Mucosa of descending colon (tissue), 3 donors: ENCODE measurements around the gene NCKAP1. TPM values are rescaled to one million over a fixed set of nuclear protein-coding genes. Genes with fewer than 3 reads are reported as not detected.

ENCODE experiments used
- ATAC-seq: fragments of 200-7000 bp; cut with Tn5 transposase; one replicate; pipeline ENCODE4 v1.9.1; 2020; ENCODE audit warnings: mild to moderate bottlenecking, moderate library complexity
- DNase-seq, 3 donors: peaks; one replicate each; pipeline ENCODE4 v3.0.0-alpha.2; 2020
- H3K36me3 ChIP-seq: fragments of 200-600 bp; one replicate; pipeline ENCODE4 v1.8.0; 2021; ENCODE audit warnings: low read depth, mild to moderate bottlenecking
- H3K4me1 ChIP-seq: fragments of 200-600 bp; one replicate; pipeline ENCODE4 v1.8.0; 2021; ENCODE audit warnings: low read depth, mild to moderate bottlenecking
- H3K4me3 ChIP-seq: fragments of 200-600 bp; one replicate; pipeline ENCODE4 v1.8.0; 2021; ENCODE audit warnings: mild to moderate bottlenecking
- H3K9me3 ChIP-seq: fragments of 200-600 bp; one replicate; pipeline ENCODE4 v1.8.0; 2021; ENCODE audit warnings: mild to moderate bottlenecking
- CTCF ChIP-seq: fragments of 200-600 bp; IDR thresholded peaks from one replicate; pipeline ENCODE4 v1.8.0; 2022; ENCODE audit warnings: antibody characterized with exemption, mild to moderate bottlenecking
- intact Hi-C, 2 donors: fragments of 100-400 bp; cut with DNase I in 1 of 2; cut with micrococcal nuclease in 1 of 2; formaldehyde crosslinking; loops; one replicate each; pipeline versions ENCODE4 v1.11.0 to v1.11.1; 2022; cut with DNase I, micrococcal nuclease
- total RNA-seq, 3 donors: library from RNA; stranded (reverse); fragmentation: NEBNext Ultra II Directional in 2 of 3; extraction: Animal tissue kit (Norgen Biotek cat#: 25700) in 2 of 3; gene quantifications; one replicate each; pipeline versions ENCODE4 v1.2.1 to v1.2.4, GENCODE V29; 2021 to 2023
- donor health status: DM: no; HTN: no; CAD: no; lungs with moderate emphysema.
- donor health status: DM: no; HTN: no; CAD: no.
- donor health status: DM: no; HTN: yes; CAD: no.

Gene NCKAP1
- total RNA-seq, 3 donors from 2014 or later, result 81.5 to 194 (median 87.2) TPM

- TF ChIP-seq CTCF, result no peak
- intact Hi-C loops, result no loop called here
- no peaks in the 10 kb centered on the region for H3K9me3 ChIP-seq
- peaks cover 8% of the 10 kb centered on the region for H3K4me1 ChIP-seq
- DNase-seq (peak in 2 of 3 donors; percentile 54 to 55), ATAC-seq (peak; percentile 73)
- no peaks in the 10 kb centered on the region for H3K36me3 ChIP-seq
- H3K4me3 ChIP-seq, result peak overlapping the region; percentile 27
Observed at GRCh38 chr2:183078163-183078463, 39.9 kb upstream of the NCKAP1 start.

DNA sequence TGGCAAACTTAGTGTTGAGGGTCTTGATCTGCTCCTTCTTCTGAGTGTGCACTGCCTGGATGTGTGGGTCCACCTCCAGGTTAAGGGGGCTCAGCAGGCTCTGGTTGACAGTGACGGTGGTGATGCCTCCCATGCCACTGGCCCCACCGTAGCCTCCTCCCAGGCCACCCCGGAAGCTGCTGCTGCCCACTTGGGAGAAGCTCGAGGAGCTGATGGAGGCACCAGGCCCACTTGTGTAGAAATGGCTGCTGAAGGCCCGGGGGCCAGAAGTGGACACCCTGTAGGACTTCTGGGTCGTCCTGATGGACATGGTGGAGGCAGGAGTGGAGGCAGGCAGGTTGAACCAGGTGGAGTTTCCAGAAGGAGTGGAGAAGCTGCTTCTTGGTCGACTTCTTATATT lies 33.9 kb upstream of the NCKAP1 start:
- Histone ChIP-seq H3K4me1 (no peaks in the 10 kb centered on the region), H3K36me3 (no peaks in the 10 kb centered on the region), H3K4me3 (no peak overlapping the region), H3K9me3 (no peaks in the 10 kb centered on the region)
- TF ChIP-seq CTCF, result no peak
- DNase-seq (no peak), ATAC-seq (no peak)
- intact Hi-C loops, result no loop called here

GRCh38 chr2:183070942-183071844 lies 32.9 kb upstream of the NCKAP1 start:
- DNase-seq (peak in 2 of 3 donors; percentile 63 to 71), ATAC-seq (peak; percentile 40)

DNA sequence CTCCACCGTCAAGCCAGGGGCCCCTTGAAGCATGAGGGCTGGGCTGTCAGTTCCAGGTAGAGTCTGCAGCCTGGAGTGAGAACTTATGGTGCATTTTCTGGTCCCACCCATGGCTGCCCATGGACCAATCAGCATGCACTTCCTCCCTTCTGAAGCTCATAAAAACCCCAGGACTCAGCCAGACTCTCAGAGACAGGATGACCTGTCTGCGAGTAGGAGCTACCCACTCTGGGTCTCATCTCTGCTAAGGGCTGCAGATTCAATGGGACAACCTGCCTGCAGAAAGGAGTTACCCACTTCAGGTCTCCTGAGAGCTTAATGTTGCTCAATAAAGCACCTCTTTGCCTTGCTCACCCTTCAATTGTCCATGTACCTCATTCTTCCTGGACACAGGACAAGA lies 30.9 kb upstream of the NCKAP1 start:
- Histone ChIP-seq H3K36me3 (no peaks in the 10 kb centered on the region), H3K4me1 (no peaks in the 10 kb centered on the region), H3K4me3 (no peak overlapping the region), H3K9me3 (no peaks in the 10 kb centered on the region)
- ATAC-seq, result no peak
- no peak for TF ChIP-seq CTCF
- no peak for DNase-seq
- intact Hi-C loops, result no loop called here

More at GRCh38 chr2:183070942-183071844, 32.9 kb upstream of the NCKAP1 start:
- intact Hi-C loops, result no loop called here
- H3K4me3 ChIP-seq, result no peak overlapping the region
- peak; percentile 29 for TF ChIP-seq CTCF
- H3K36me3 ChIP-seq, result no peaks in the 10 kb centered on the region
- H3K9me3 ChIP-seq, result no peaks in the 10 kb centered on the region
- no peaks in the 10 kb centered on the region for H3K4me1 ChIP-seq

DNA sequence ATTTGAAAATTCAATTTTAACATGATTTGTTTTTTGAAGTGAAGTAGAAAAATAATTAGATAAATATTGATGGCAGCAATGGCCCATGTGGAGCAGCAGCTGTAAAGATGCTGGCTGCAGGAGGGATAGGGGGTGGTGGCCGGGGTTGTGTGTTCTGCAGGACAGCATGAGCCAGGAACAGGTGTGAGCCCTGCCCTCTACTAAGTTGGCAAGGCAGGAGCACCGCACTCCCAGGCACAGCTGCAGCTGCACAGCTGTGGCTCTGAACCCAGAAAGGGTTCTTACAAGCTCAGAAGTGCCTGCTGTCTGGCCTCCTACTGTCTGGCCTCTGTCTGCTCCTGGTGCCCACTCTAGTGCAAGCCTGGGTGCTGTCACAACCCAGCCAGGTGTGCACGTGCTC lies 30.3 kb upstream of the NCKAP1 start:
- H3K4me3 ChIP-seq, result no peak overlapping the region
- H3K4me1 ChIP-seq, result no peaks in the 10 kb centered on the region
- ATAC-seq (no peak), DNase-seq (no peak)
- no peaks in the 10 kb centered on the region for H3K9me3 ChIP-seq
- intact Hi-C loops, result no loop called here
- TF ChIP-seq CTCF, result no peak
- H3K36me3 ChIP-seq, result no peaks in the 10 kb centered on the region
